GM12864 (cell line): ENCODE results near the gene LONRF3.

Source experiments
- DNase-seq: peaks from one replicate; pipeline ENCODE4 v3.0.0-alpha.2; 2011; ENCODE audit warnings: low read depth
- H3K4me3 ChIP-seq: 2 replicates; pipeline ENCODE4 v1.5.1; 2011; ENCODE audit warnings: mild to moderate bottlenecking, low read depth, low read length, control low read depth
- CTCF ChIP-seq: IDR thresholded peaks from 2 replicates; pipeline ENCODE4 v1.5.1; 2011; ENCODE audit warnings: low read depth, mild to moderate bottlenecking, moderate library complexity, low read length, control low read depth, inconsistent platforms; ENCODE audit errors: missing control alignments

Gene LONRF3

DNA sequence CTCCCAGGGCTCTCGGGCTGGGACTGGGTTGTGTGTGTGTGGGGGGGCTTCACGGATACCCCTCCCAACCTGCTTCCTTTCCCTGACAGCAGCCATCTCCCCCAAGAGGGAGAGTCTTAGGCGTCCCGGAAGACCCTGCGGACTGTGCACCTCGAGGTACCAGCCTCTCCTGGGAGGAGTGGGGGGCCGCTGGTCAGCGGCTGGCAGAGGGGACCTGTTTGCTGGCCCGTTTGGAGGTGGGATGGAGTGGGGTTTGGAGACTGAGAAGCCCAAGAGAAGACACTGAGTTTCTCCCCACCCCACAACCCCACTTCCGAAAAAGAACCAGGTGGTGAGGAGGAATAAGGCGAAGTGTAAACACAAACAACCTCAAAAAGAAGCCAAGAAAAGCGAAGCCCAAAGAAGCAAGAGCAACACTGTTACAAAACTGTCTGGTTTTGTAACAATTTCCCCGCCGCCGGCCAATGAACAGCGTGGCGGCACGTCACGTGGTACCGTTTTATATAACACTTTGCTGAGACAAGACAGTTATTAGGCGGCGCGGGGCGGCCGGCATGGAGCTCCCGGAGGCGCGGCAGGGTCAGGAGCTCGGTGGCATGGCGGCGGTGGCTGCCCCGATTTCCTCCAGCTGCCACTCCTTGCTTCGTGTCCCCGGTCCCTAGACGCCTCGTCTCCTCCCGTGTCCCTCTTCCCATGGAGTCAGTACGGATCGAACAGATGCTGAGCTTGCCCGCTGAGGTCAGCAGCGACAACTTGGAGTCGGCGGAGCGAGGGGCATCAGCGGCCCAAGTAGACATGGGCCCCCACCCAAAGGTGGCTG lies at the start of gene LONRF3:
TSS of gene LONRF3 (plus strand) at position 531 of the 820 bp plus-strand sequence. CDS start at position 694, 163 bp downstream.
- no peak for DNase-seq
- H3K4me3 ChIP-seq, result no peak within 1 kb of the TSS; the same call in none of the 2 replicates
- no peak for TF ChIP-seq CTCF

- TF ChIP-seq CTCF, result no peak
- no peak overlapping the region for H3K4me3 ChIP-seq
- DNase-seq, result no peak
Measured at GRCh38 chrX:118928151-118928550, 46.3 kb upstream of the LONRF3 start.

- DNase-seq, result no peak
- TF ChIP-seq CTCF, result no peak
- H3K4me3 ChIP-seq, result no peak overlapping the region
Measured at GRCh38 chrX:118935352-118935751, 39.1 kb upstream of the LONRF3 start.

- DNase-seq, result no peak
- no peak overlapping the region for H3K4me3 ChIP-seq
- no peak for TF ChIP-seq CTCF
Measured at GRCh38 chrX:118941147-118941546, 33.3 kb upstream of the LONRF3 start.

GRCh38 chrX:118943102-118943501 lies 31.3 kb upstream of the LONRF3 start:
- DNase-seq, result no peak
- TF ChIP-seq CTCF, result no peak
- H3K4me3 ChIP-seq, result no peak overlapping the region

DNA sequence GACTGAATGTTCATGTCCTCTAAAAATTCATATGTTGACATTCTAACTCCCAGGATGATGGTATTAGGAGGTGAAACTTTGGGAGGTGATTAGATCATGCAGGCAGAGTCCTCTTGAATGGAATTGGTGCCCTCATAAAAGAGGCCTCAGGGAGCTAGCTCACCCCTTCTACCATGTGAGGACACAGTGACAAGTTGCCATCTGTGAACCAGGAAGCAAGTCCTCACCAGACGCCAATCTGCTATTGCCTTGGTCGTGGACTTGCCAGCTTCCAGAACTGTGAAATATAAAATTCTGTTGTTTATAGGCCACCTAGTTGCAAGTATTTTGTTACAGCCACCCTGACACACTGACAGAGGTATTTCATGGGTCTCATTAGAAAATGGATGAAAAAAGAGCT lies 28.5 kb upstream of the LONRF3 start:
- no peak overlapping the region for H3K4me3 ChIP-seq
- no peak for DNase-seq
- TF ChIP-seq CTCF, result no peak

DNA sequence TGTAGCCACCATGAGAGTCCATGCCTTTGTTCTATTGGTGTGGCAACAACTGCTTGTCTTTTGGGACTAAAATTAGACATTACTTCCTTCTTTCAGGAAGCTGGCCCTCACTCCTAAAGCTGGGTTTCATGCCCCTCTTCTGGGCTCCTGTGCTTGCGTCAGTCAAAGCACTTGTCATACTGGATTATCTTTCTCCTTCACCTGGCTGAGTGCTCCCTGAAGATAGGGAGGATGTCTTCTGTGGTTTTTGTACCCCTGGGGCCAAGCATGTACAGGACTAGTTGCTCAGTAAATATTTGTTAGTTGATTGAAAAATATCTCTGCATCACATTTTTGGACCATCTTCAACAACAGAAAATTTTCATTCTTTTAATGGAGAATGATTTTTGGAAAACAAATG lies 26.1 kb upstream of the LONRF3 start:
- H3K4me3 ChIP-seq, result no peak overlapping the region
- no peak for DNase-seq
- no peak for TF ChIP-seq CTCF
